ENCODE data around the gene UBE2L5.

DNA sequence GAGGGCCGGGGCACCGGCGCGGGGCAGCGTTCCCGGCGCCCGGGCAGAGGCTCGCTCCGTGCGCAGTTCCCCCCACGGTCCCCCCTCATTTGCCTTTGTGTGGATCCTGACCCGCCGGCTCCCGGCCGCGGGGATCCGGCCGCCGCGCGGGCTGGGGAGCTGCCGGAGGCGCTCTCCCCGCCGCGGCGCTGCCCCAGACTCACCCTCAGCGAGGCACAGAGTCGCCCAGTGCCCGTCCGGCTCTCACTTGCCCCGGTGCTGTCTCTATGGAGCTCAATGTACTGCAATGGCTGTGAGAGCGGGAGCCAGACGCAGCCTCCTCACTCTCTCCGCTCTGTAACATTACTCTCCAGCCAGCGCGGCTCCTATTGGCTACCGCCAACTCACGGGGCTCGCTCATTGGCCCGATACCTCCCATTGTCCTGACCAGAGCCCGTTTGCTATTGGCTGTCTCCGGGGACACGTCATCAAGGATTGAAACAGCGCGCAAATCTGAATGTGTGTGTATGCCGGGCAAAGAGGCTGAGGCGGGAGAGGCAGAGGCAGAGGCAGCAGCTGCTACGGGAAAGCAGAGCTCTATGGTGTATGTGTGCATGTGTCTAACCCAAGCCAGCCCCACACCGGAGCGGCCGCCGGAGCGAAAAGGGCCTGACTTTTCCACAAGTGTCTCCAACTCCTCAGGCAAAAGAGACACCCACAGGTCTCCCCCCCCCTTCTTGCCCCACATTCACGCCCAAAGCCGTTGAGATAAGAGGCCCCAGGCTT is 43.5 kb downstream of the UBE2L5 start, which contains the start of gene HMGB1:
- TF ChIP-seq POLR2A (IDR thresholded peaks at IDR 0.05): peak; percentile 98
- TF ChIP-seq, protein P1, sequence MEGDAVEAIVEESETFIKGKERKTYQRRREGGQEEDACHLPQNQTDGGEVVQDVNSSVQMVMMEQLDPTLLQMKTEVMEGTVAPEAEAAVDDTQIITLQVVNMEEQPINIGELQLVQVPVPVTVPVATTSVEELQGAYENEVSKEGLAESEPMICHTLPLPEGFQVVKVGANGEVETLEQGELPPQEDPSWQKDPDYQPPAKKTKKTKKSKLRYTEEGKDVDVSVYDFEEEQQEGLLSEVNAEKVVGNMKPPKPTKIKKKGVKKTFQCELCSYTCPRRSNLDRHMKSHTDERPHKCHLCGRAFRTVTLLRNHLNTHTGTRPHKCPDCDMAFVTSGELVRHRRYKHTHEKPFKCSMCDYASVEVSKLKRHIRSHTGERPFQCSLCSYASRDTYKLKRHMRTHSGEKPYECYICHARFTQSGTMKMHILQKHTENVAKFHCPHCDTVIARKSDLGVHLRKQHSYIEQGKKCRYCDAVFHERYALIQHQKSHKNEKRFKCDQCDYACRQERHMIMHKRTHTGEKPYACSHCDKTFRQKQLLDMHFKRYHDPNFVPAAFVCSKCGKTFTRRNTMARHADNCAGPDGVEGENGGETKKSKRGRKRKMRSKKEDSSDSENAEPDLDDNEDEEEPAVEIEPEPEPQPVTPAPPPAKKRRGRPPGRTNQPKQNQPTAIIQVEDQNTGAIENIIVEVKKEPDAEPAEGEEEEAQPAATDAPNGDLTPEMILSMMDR (IDR thresholded peaks at IDR 0.05): peak in 3 of 4 experiments; percentile 12 to 33 (median 26)
